Measurements from ENCODE around the gene STAT5A. TPM values are rescaled to one million over a fixed set of nuclear protein-coding genes. Genes with fewer than 3 reads are reported as not detected.

The STAT5A gene
- total RNA-seq (2022; extraction: Qiagen RNA extraction; ENCODE audit: low read depth), result 5.8 to 8.2 TPM (median 6.4 TPM) in 5 replicates

GRCh38 chr17:42287977-42288802, at the start of gene STAT5A:
STAT5A (plus strand) TSS chr17:42288498; CDS start chr17:42289412, 914 bp downstream.

DNA sequence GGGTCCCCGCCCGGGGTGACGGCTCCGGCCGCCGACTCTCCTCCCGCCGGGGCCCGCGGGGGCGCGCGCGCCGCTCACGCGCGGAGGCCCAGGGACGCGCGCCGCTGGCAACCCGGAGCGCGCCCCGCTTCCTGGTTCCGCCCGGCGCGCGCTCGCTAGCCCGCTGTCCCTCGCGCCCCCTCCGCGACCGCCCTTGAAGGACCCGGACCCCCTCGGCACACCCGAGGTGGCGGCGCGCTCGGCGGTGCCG, 12.0 kb upstream of the STAT5A start, which contains the start of gene STAT5B:
Gene STAT5B, minus strand, starts transcription at position 33 of the 250 bp plus-strand sequence. CDS start 44,264 bp downstream, outside the sequence.

Other genes with a start within 250 kb of the STAT5A start
- 0.40 to 0.81 TPM (median 0.62 TPM) in 5 replicates for gene C17orf113, start 237.9 kb upstream of the STAT5A start, total RNA-seq (2022; extraction: Qiagen RNA extraction; ENCODE audit: low read depth)
- gene ZNF385C, start 190.0 kb upstream of the STAT5A start, total RNA-seq (2022; extraction: Qiagen RNA extraction; ENCODE audit: low read depth), result 0.13 to 0.27 TPM (median 0.19 TPM) in 4 of 5 replicates, not detected in the other
- 0.12 to 0.50 TPM (median 0.44 TPM) in 5 replicates for gene DHX58, start 175.8 kb upstream of the STAT5A start, total RNA-seq (2022; extraction: Qiagen RNA extraction; ENCODE audit: low read depth)
- gene KAT2A, start 167.1 kb upstream of the STAT5A start, total RNA-seq (2022; extraction: Qiagen RNA extraction; ENCODE audit: low read depth), result 39.6 to 57.8 TPM (median 55.5 TPM) in 5 replicates
- not detected in 5 replicates for gene HSPB9, start 165.7 kb upstream of the STAT5A start, total RNA-seq (2022; extraction: Qiagen RNA extraction; ENCODE audit: low read depth)
- gene RAB5C, start 133.5 kb upstream of the STAT5A start, total RNA-seq (2022; extraction: Qiagen RNA extraction; ENCODE audit: low read depth), result 230 to 266 TPM (median 264 TPM) in 5 replicates
- gene KCNH4, start 107.4 kb upstream of the STAT5A start, total RNA-seq (2022; extraction: Qiagen RNA extraction; ENCODE audit: low read depth), result 0.28 to 0.61 TPM (median 0.49 TPM) in 5 replicates
- gene HCRT, start 103.0 kb upstream of the STAT5A start, total RNA-seq (2022; extraction: Qiagen RNA extraction; ENCODE audit: low read depth), result 0.10 TPM in 1 of 5 replicates, not detected in the others
- 14.2 to 22.4 TPM (median 20.2 TPM) in 5 replicates for gene GHDC, start 94.0 kb upstream of the STAT5A start, total RNA-seq (2022; extraction: Qiagen RNA extraction; ENCODE audit: low read depth)
- gene STAT5B, start 12.1 kb upstream of the STAT5A start, total RNA-seq (2022; extraction: Qiagen RNA extraction; ENCODE audit: low read depth), result 23.5 to 33.2 TPM (median 28.6 TPM) in 5 replicates
- 82.9 to 90.0 TPM (median 84.6 TPM) in 5 replicates for gene STAT3, start 99.9 kb downstream of the STAT5A start, total RNA-seq (2022; extraction: Qiagen RNA extraction; ENCODE audit: low read depth)
- gene CAVIN1, start 134.8 kb downstream of the STAT5A start, total RNA-seq (2022; extraction: Qiagen RNA extraction; ENCODE audit: low read depth), result 423 to 509 TPM (median 462 TPM) in 5 replicates
- gene ATP6V0A1, start 170.4 kb downstream of the STAT5A start, total RNA-seq (2022; extraction: Qiagen RNA extraction; ENCODE audit: low read depth), result 38.9 to 52.3 TPM (median 50.4 TPM) in 5 replicates
- 31.1 to 46.8 TPM (median 42.4 TPM) in 5 replicates for gene NAGLU, start 247.7 kb downstream of the STAT5A start, total RNA-seq (2022; extraction: Qiagen RNA extraction; ENCODE audit: low read depth)